CD4-positive, alpha-beta T cell treated with Interleukin-1 beta for 1 hour (primary cell): ENCODE results near the gene ELMOD1.

Experiments used
- DNase-seq, 2 donors: peaks; one replicate each; pipeline ENCODE4 v3.0.0-alpha.2; 2020 to 2022

ELMOD1 gene

DNA sequence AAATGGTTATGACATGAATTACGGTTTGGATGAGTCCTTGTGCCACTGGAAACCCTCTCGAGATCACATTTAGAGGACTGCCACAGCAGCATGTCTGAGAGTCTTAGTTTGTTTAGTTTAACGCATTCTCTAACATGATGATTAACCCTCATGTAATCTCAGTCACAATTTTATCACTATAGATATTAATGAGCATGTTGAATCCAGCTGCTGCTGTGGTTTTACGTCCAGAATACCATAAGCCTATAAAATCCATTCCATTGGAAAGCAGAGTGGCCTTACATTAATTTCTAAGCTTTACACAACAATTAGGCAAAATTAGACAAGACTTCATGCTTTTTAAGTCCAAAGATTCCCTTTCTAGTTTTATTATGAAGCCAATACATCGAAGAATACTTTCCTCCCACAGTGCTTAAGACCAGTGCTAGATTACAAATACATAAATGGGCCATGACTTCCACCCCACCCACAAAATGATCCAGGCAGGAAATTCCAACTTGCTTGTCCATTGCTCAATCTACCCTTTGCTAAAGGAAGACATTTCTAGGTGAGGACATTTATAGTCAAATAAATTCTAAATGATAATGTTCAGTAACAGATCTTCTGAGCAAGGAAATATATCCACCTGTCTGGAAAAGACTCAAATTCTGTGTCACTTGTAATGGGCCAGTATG, 3.5 kb upstream of the ELMOD1 start:
- no peak for DNase-seq

GRCh38 chr11:107591378-107592230, 657 bp downstream of the ELMOD1 start:
- no peak for DNase-seq

DNA sequence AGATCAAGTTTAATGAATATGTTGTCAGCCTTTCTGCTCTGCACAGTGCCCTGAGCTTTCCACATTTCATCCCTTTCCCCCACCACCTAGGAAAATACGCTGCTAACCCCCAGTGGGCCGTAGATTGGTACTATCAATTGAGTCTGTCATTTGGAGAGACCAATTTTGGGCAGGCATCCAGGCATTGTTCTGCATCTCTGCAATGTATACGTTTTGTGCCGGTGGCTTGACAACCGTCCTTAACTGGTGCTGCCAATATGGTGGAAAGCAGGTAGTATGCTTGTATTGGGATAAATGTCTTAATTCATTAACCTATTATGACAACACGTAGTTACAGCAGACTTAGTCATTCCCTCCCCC, 1.3 kb downstream of the ELMOD1 start:
- no peak for DNase-seq

DNA sequence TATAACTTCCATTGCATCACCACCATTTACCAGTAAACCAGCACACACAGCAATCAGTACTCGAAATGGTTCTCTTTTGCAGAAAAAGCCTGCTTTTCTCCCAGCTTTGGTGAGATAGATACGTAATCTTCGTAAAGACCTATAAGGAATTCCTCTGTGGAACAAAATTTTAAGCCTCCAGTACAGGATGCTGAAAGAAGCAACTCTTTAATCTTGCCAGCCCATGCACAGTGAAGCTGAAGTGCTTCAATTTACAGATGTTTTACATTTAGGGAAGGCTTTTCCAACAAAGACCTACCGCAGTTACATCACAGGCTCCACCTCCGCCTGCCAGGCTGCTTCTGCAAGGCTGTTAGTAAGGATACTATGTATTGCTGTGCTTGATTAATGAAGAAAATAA, 1.9 kb downstream of the ELMOD1 start:
- no peak for DNase-seq

DNA sequence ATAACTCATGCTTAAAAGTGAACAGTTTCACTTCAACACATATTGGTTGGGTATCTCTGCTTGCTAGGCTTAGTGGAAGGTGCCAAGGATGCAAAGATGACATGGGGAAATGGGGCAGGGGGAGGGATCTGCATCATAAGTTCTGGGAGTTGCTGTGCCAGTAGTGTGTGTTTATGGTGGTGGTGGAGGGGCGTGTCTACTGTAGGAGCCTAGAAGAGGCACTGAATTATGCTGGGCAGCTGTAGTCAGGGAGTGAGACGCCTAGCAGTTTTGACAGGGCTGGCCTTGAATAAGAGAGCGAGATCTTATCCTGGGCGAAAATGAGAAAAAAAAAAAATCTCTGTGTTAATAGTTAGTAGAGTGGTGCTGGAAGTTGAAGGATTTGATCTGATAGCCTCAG, 3.0 kb downstream of the ELMOD1 start:
- DNase-seq = no peak

GRCh38 chr11:107594736-107595135, 3.8 kb downstream of the ELMOD1 start:
- no peak for DNase-seq

- no peak for DNase-seq
Observed at GRCh38 chr11:107598225-107599139, 7.5 kb downstream of the ELMOD1 start.

DNA sequence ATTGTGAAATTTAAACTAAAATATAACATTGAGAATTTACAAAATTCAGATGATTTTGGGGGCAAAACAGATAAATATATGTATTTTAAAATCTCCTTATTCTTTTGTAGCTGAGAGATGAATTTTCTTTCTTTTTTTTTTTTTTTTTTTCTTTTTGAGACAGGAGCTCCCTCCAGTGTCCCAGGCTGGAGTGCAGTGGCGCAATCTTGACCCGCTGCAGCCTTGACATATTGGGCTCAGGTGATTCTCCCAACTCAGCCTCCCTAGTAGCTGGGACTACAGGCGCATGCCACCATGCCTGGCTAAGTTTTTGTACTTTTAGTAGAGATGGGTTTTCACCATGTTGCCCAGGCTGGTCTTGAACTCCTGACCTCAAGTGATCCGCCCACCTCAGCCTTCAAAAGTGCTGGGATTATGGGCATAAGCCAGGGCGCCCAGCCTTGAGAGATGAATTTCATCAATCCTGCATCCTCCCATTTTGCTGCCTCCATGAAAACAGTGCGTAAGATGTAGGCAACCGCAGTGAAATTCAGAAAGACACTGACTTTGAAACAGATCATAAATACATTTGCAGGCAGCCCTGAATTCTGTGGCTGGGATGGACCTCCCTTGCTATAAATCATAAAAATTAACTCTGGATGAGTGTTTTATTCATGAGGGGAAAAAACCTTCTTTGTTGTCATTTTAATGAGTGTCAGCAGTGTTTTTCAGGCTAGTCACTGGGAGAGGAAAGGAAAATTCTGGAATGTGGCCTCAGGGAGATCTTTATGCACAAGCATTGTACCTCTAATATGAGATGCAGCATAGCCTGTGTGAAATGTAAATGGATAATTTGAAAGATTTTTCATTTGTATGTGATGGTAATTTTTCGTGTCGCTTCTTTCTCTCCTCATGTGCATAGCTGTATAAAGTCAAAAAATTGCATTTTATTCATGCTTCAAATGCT, 14.4 kb downstream of the ELMOD1 start:
- DNase-seq = no peak

GRCh38 chr11:107606141-107606540, 15.2 kb downstream of the ELMOD1 start:
- DNase-seq = no peak

- DNase-seq = no peak
Observed at GRCh38 chr11:107608809-107609208, 17.9 kb downstream of the ELMOD1 start.

DNA sequence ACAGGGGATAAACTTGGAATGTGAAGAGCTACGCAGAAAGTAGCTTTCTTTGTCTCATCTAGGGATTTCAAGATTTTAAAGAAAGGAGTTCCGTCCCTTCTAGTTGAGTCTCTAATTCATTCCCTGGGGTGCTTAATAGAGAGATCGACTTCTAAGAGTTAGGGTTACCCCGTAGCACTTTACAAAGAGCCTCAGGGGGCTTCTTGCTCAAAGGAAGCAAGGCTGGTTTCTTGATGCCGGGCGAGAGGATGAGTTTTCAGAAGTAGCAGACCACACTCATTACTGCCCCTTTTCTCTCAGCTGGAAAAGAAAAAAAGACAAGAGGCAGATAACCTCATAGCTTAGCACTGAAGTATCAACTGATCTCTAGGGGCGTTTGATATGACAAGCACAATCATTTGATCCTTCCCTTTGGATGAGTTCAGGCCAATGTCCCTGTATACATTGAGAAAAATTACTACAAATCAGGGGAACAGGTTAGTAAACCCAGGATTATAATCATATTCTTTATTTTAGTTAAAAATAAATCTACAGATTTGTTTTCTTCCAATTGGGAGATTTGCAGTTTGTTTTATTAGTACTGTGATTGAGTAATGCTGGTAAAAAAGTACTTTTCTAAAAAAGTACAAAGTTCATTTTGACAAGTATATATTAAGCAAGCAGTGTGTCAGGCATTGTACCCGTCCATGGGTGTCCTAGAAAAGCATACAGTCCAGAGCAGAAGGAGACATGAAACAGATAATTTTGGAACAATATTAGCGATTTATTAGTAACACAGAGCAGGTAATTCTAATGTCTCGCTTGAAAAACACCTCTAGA, 18.7 kb downstream of the ELMOD1 start:
- no peak for DNase-seq

- DNase-seq = no peak
Observed at GRCh38 chr11:107612445-107612844, 21.5 kb downstream of the ELMOD1 start.

DNA sequence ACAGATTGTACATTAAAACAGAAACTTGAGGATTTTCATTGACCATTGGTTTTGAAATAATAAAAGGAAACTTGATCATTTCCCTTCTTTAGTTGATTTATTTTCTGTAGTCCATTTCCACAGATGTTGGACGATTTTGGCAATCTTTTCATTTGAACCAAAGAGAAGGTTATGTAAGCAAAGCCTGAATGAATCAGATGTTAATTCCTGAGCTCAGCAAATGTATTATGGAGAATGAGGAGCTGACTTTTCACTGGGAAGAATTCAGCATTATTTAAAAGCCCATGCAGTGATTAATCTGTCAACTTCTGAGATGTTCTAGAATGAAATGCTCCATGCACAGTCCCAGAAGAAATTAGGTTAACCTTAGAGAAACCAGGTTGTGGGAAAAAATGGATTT, 29.0 kb downstream of the ELMOD1 start:
- no peak for DNase-seq

GRCh38 chr11:107621081-107621480, 30.1 kb downstream of the ELMOD1 start:
- no peak for DNase-seq

DNA sequence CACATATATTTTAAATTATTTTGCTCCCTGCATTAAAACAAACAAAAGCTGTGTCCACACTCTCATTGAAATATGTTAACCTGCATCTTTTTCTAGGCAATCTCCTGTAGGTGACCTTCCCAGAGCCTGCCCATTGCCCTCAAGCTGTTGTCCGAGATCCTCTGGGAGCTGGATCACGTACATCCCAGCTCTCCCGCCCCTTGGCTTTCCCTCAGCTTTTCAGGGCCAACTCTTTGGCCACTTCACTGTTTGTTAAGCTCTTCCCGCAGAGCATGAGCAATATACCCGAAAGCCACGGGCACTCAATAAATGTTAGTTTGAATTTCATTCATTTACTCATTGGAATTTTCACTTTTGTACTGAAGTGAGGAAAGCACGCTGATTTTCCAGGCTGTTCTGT, 32.2 kb downstream of the ELMOD1 start:
- no peak for DNase-seq

DNA sequence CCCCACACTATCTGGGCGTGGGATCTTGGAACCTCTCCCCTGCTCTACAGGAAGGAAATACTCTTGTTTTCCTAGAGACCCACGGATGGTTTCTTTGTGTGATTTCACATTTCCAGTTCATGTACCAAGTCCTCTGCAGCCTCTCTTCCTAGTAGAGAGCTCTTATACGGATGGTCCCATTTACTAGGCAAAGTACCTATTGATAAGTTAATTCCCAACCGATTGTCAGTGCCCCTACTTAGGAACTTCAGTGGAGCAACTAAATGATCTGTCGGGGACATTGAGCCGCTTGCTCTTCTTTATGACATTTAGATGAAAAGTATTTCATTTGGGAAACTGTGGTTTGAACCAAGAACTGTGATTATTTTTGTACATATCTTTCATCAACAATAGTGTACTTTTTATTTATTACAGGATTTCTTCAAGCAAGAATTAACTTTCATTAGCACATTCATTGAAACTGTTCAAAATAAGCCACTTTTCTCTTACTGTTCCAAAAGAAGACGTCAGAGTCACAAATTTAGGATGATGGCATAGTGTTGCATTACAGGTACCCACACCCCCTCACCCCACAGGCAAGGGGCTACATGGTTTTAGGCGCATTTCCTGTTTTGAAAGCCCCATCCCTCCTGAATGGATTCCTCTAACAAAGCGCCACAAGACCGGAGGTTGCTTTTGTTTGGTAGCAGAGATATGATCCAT, 34.2 kb downstream of the ELMOD1 start:
- no peak for DNase-seq

DNA sequence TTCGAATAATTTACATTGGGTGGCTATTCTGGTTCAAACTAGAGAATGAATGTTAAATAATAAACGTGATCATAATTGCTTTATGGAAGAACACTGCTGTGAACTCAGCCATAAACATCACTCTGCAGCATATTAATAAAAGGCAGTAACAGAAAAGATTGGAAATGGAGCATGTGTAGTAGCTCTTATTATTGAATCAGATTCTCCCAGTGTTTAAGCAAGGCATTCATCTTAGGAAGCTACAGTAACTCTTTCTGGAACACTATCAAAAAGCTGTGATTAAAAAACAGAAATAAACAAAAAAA, 34.7 kb downstream of the ELMOD1 start:
- no peak for DNase-seq

- DNase-seq = no peak
Observed at GRCh38 chr11:107631043-107631442, 40.1 kb downstream of the ELMOD1 start.

- no peak for DNase-seq
Observed at GRCh38 chr11:107631931-107632330, 41.0 kb downstream of the ELMOD1 start.

- DNase-seq = no peak
Observed at GRCh38 chr11:107646783-107647182, 55.8 kb downstream of the ELMOD1 start.

DNA sequence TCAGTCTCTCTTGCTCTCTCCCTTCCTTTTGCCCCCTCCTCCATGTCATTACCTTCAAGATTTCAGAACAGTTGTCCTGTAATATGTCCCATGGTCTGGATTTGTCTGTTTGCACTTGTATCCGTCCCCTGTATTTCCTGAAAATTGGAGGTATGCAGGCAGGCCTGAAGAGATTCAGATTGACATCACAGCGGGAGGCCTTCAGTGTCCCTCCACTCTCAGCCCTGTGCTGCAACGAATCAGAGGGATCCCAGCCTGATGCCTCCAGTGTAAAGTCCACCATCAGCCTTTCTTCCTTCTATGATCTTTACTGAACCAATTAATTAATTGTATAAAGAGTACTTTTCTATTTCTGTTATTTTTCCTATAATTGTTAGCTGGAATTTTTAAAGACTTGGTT, 57.3 kb downstream of the ELMOD1 start:
- DNase-seq = no peak
